Activated CD4-positive, alpha-beta T cell treated with anti-CD3 and anti-CD28 coated beads, Interleukin-10, Interleukin-2, amounts not matched to agents 100 ng/mL and 50 ng/mL, durations not matched to agents 16 hours and 8 hours (primary cell): ENCODE measurements around the gene PPM1M.

Source experiments
- DNase-seq: peaks from one replicate; pipeline ENCODE4 v3.0.0-alpha.2; 2020

The PPM1M gene

GRCh38 chr3:52299247-52299878 lies 53.8 kb downstream of the PPM1M start:
- DNase-seq = no peak
